Sigmoid colon (tissue), 7 donors: ENCODE measurements around the gene OR13C5. TPM values are rescaled to one million over a fixed set of nuclear protein-coding genes. Genes with fewer than 3 reads are reported as not detected.

Experiments
- DNase-seq: peaks from one replicate; pipeline ENCODE4 v3.0.0-alpha.2; 2019
- H3K27ac ChIP-seq, 4 donors: fragments of 200-600 bp; sonication (generic); one replicate each; pipeline ENCODE4 v1.5.1; 2016 to 2019; ENCODE audit warnings: mild to moderate bottlenecking in 1 of 4
- H3K27me3 ChIP-seq, 3 donors: fragments of 200-600 bp; sonication (generic); one replicate each; pipeline ENCODE4 v1.5.1; 2019; ENCODE audit warnings: mild to moderate bottlenecking in 1 of 3
- H3K36me3 ChIP-seq, 4 donors: fragments of 200-600 bp; sonication (generic); one replicate each; pipeline ENCODE4 v1.5.1; 2016 to 2019
- H3K4me1 ChIP-seq, 4 donors: fragments of 200-600 bp; sonication (generic); one replicate each; pipeline ENCODE4 v1.5.1; 2017 to 2019
- H3K4me3 ChIP-seq, 4 donors: fragments of 200-600 bp; sonication (generic); one replicate each; pipeline ENCODE4 v1.5.1; 2017 to 2019; ENCODE audit warnings: mild to moderate bottlenecking in 2 of 4, moderate library complexity in 1 of 4
- H3K9me3 ChIP-seq, 4 donors: fragments of 200-600 bp in 3 of 4; sonication (generic) in 3 of 4; one replicate each; pipeline versions ENCODE4 v1.5.1 to v1.6.1; 2013 to 2019
- CTCF ChIP-seq, 4 experiments: fragments of 450-650 bp in 3 of 4; fragments of 200-600 bp in 1 of 4; IDR thresholded peaks; one replicate each; pipeline ENCODE4 v1.5.1; 2016 to 2019; ENCODE audit warnings: antibody characterized with exemption in 4 of 4, mild to moderate bottlenecking in 3 of 4, moderate library complexity in 2 of 4
- EP300 ChIP-seq, 4 donors: sonication (generic); formaldehyde crosslinking; IDR thresholded peaks; one replicate each; pipeline ENCODE4 v1.6.1; 2017; ENCODE audit warnings: antibody characterized with exemption in 4 of 4
- POLR2A ChIP-seq, 2 donors: fragments of 450-650 bp; IDR thresholded peaks; one replicate each; pipeline ENCODE4 v1.6.1; 2016; ENCODE audit warnings: antibody characterized with exemption in 2 of 2, mild to moderate bottlenecking in 2 of 2, moderate library complexity in 2 of 2
- POLR2AphosphoS5 ChIP-seq, 4 donors: sonication (generic); formaldehyde crosslinking; IDR thresholded peaks; one replicate each; pipeline ENCODE4 v1.6.1; 2017; ENCODE audit warnings: antibody characterized with exemption in 4 of 4
- WGBS, 2 donors: extraction: QIAGEN DNeasy Blood & Tissue Kit; methylation state at CpG; one replicate each; pipeline ENCODE4 v1.1.7; 2013; 5-methylcytosine and 5-hydroxymethylcytosine counted together
- intact Hi-C: fragments of 100-400 bp; cut with DNase I; formaldehyde crosslinking; loops from one replicate; pipeline ENCODE4 v1.15.1; 2023
- polyA plus RNA-seq, 3 donors: library from polyadenylated mRNA; stranded (reverse); fragments of 200-250 nt; gene quantifications; one replicate each; pipeline ENCODE4 v1.2.3, GENCODE V29; 2013
- total RNA-seq, 4 donors: library from RNA; depleted of rRNA; stranded (reverse); fragments of >200 nt; gene quantifications; one replicate each; pipeline ENCODE4 v1.1.0, GENCODE V29; 2016
- donor health status: healthy with polysubstance abuse.
- donor health status: Bipolar disorder and iron deficiency.
- donor health status: healthy.

The OR13C5 gene
- total and polyA plus RNA-seq, 7 donors = not detected

- TF ChIP-seq CTCF (IDR thresholded peaks at IDR 0.05) = no peak
- TF ChIP-seq EP300 (IDR thresholded peaks at IDR 0.05) = no peak
- no peak for TF ChIP-seq POLR2AphosphoS5 (IDR thresholded peaks at IDR 0.05)
- no peak overlapping the region for H3K4me3 ChIP-seq
- H3K36me3 ChIP-seq = no peaks in the 10 kb centered on the region
- DNase-seq = no peak
- WGBS, 2 donors = 86 to 89% methylated on average over 1 of the region's 1 CpG
- H3K27me3 ChIP-seq = no peaks in the 10 kb centered on the region
- intact Hi-C loops = no loop called here
- no peak overlapping the region for H3K27ac ChIP-seq
- H3K4me1 ChIP-seq = no peaks in the 10 kb centered on the region
- H3K9me3 ChIP-seq = no peaks in the 10 kb centered on the region
Observed at GRCh38 chr9:104555521-104555920, 43.7 kb downstream of the OR13C5 start.

- no peaks in the 10 kb centered on the region for H3K9me3 ChIP-seq
- H3K27me3 ChIP-seq = no peaks in the 10 kb centered on the region
- intact Hi-C loops = no loop called here
- no peak overlapping the region for H3K27ac ChIP-seq
- H3K36me3 ChIP-seq = no peaks in the 10 kb centered on the region
- WGBS, 2 donors = 17 to 30% methylated on average over 1 of the region's 1 CpG
- H3K4me3 ChIP-seq = no peak overlapping the region
- no peak for TF ChIP-seq POLR2AphosphoS5 (IDR thresholded peaks at IDR 0.05)
- TF ChIP-seq EP300 (IDR thresholded peaks at IDR 0.05) = no peak
- no peak for TF ChIP-seq POLR2A (IDR thresholded peaks at IDR 0.05)
- no peak for TF ChIP-seq CTCF (IDR thresholded peaks at IDR 0.05)
- DNase-seq = no peak
- H3K4me1 ChIP-seq = no peaks in the 10 kb centered on the region
Observed at GRCh38 chr9:104553261-104553660, 46.0 kb downstream of the OR13C5 start.

Other genes starting within 250 kb of the OR13C5 start
- not detected for gene OR13F1, start 95.2 kb downstream of the OR13C5 start, total RNA-seq
- gene OR13F1, start 95.2 kb downstream of the OR13C5 start, polyA plus RNA-seq = not detected
- gene OR13C4, start 72.2 kb downstream of the OR13C5 start, total RNA-seq = not detected
- not detected for gene OR13C4, start 72.2 kb downstream of the OR13C5 start, polyA plus RNA-seq
- not detected for gene OR13C3, start 62.6 kb downstream of the OR13C5 start, total RNA-seq
- not detected for gene OR13C3, start 62.6 kb downstream of the OR13C5 start, polyA plus RNA-seq
- gene OR13C8, start 30.2 kb downstream of the OR13C5 start, total RNA-seq = not detected
- gene OR13C8, start 30.2 kb downstream of the OR13C5 start, polyA plus RNA-seq = not detected
- gene OR13C2, start 6.2 kb upstream of the OR13C5 start, total RNA-seq = under 1 TPM in 1 of 4 donors, not detected in 3; 0.49 TPM
- not detected for gene OR13C2, start 6.2 kb upstream of the OR13C5 start, polyA plus RNA-seq
- gene OR13C9, start 18.8 kb upstream of the OR13C5 start, total RNA-seq = under 1 TPM in 1 of 4 donors, not detected in 3; 0.36 TPM
- gene OR13C9, start 18.8 kb upstream of the OR13C5 start, polyA plus RNA-seq = not detected
- gene OR13D1, start 95.1 kb upstream of the OR13C5 start, total RNA-seq = not detected
- not detected for gene OR13D1, start 95.1 kb upstream of the OR13C5 start, polyA plus RNA-seq
- 10 to 100 TPM; 18.3 to 23.8 (median 22.0) TPM for gene NIPSNAP3A, start 148.3 kb upstream of the OR13C5 start, total RNA-seq
- 10 to 100 TPM; 24.5 to 97.9 (median 92.7) TPM for gene NIPSNAP3A, start 148.3 kb upstream of the OR13C5 start, polyA plus RNA-seq
- 1 to 10 TPM in 3 of 4 donors, under 1 TPM in 1; 0.83 to 2.3 (median 1.5) TPM for gene NIPSNAP3B, start 164.7 kb upstream of the OR13C5 start, total RNA-seq
- gene NIPSNAP3B, start 164.7 kb upstream of the OR13C5 start, polyA plus RNA-seq = 1 to 10 TPM in 1 of 3 donors, not detected in 2; 1.2 TPM